Calu3 (cell line): ENCODE results near the gene PDZD8. TPM values are rescaled to one million over a fixed set of nuclear protein-coding genes. Genes with fewer than 3 reads are reported as not detected.

Source experiments
- BruUV-seq: library from RNA; stranded (reverse); fragments of 400-500 nt; replicated peaks from 2 replicates; lab custom pipeline; 2021; lab: Mats Ljungman, UMichigan
- CTCF ChIA-PET: fragments of 300-600 bp; sonication (Branson Sonifier 250); formaldehyde crosslinking; loops from one replicate; lab custom pipeline; 2022; ENCODE audit warnings: antibody characterized with exemption; lab: Charles Lee
- DNase-seq: peaks from one replicate; pipeline ENCODE4 v3.0.0; 2022
- H3K27ac Mint-ChIP-seq: one replicate; pipeline ENCODE4 v1.8.0; 2022; ENCODE audit warnings: mixed read lengths; ENCODE audit not compliant: unreplicated experiment
- H3K27me3 Mint-ChIP-seq: one replicate; pipeline ENCODE4 v1.8.0; 2022; ENCODE audit warnings: mixed read lengths; ENCODE audit not compliant: unreplicated experiment
- H3K36me3 Mint-ChIP-seq: one replicate; pipeline ENCODE4 v1.8.0; 2022; ENCODE audit warnings: mild to moderate bottlenecking, moderate library complexity, mixed read lengths; ENCODE audit not compliant: insufficient read depth, unreplicated experiment
- H3K4me1 Mint-ChIP-seq: one replicate; pipeline ENCODE4 v1.8.0; 2022; ENCODE audit warnings: mild to moderate bottlenecking, low read depth, mixed read lengths; ENCODE audit not compliant: unreplicated experiment
- H3K4me3 Mint-ChIP-seq: one replicate; pipeline ENCODE4 v1.8.0; 2022; ENCODE audit warnings: mild to moderate bottlenecking, low read depth, moderate library complexity, mixed read lengths; ENCODE audit not compliant: unreplicated experiment
- H3K9me3 Mint-ChIP-seq: one replicate; pipeline ENCODE4 v1.8.0; 2022; ENCODE audit warnings: low read depth, mixed read lengths; ENCODE audit not compliant: unreplicated experiment
- CTCF ChIP-seq: fragments of 200-600 bp; IDR thresholded peaks from one replicate; pipeline ENCODE4 v1.8.0; 2022; ENCODE audit warnings: antibody characterized with exemption; ENCODE audit not compliant: unreplicated experiment
- intact Hi-C: fragments of 100-400 bp; cut with micrococcal nuclease; formaldehyde crosslinking; loops from one replicate; pipeline ENCODE4 v1.10.0; 2022; ENCODE audit not compliant: unreplicated experiment
- total RNA-seq: library from RNA; stranded (reverse); gene quantifications from 2 replicates; pipeline ENCODE4 v1.2.3, GENCODE V29; 2022

The PDZD8 gene
- total RNA-seq, 1 experiment from 2014 or later = 45.0 TPM

GRCh38 chr10:117273980-117274379 is 101.3 kb downstream of the PDZD8 start:
- no peak for DNase-seq
- BruUV-seq = no TSS peak
- TF ChIP-seq CTCF = no peak
- no peak overlapping the region for H3K4me3 Mint-ChIP-seq
- H3K9me3 Mint-ChIP-seq = no peaks in the 10 kb centered on the region
- H3K27ac Mint-ChIP-seq = no peak overlapping the region
- H3K27me3 Mint-ChIP-seq = no peaks in the 10 kb centered on the region
- intact Hi-C loops = no loop called here
- CTCF ChIA-PET = no interaction called here
- no peaks in the 10 kb centered on the region for H3K4me1 Mint-ChIP-seq
- H3K36me3 Mint-ChIP-seq = no peaks in the 10 kb centered on the region

- no peak for DNase-seq
- Mint-ChIP-seq H3K36me3 (no peaks in the 10 kb centered on the region), H3K9me3 (no peaks in the 10 kb centered on the region), H3K27me3 (no peaks in the 10 kb centered on the region), H3K27ac (no peak overlapping the region), H3K4me3 (no peak overlapping the region), H3K4me1 (no peaks in the 10 kb centered on the region)
- no peak for TF ChIP-seq CTCF
- BruUV-seq = no TSS peak
- intact Hi-C loops = no loop called here
- CTCF ChIA-PET = no interaction called here
Observed at GRCh38 chr10:117272195-117273076, 102.8 kb downstream of the PDZD8 start.

GRCh38 chr10:117271427-117271826 is 103.8 kb downstream of the PDZD8 start:
- Mint-ChIP-seq H3K9me3 (no peaks in the 10 kb centered on the region), H3K4me3 (no peak overlapping the region), H3K27ac (no peak overlapping the region), H3K36me3 (no peaks in the 10 kb centered on the region), H3K27me3 (no peaks in the 10 kb centered on the region), H3K4me1 (no peaks in the 10 kb centered on the region)
- DNase-seq = no peak
- no peak for TF ChIP-seq CTCF
- intact Hi-C loops = no loop called here
- no TSS peak for BruUV-seq
- CTCF ChIA-PET = no interaction called here

GRCh38 chr10:117268907-117269306 is 106.3 kb downstream of the PDZD8 start:
- Mint-ChIP-seq H3K36me3 (no peaks in the 10 kb centered on the region), H3K27ac (no peak overlapping the region), H3K9me3 (no peaks in the 10 kb centered on the region), H3K4me1 (no peaks in the 10 kb centered on the region), H3K27me3 (no peaks in the 10 kb centered on the region), H3K4me3 (no peak overlapping the region)
- CTCF ChIA-PET = no interaction called here
- intact Hi-C loops = no loop called here
- DNase-seq = no peak
- BruUV-seq = no TSS peak
- no peak for TF ChIP-seq CTCF
